IMR-90 (cell line): ENCODE data around the gene CADM1.

Source experiments
- BHLHE40 ChIP-seq: fragments of 150-350 bp; IDR thresholded peaks from 2 replicates; pipeline ENCODE4 v1.6.1; 2016; ENCODE audit warnings: mild to moderate bottlenecking, low read depth, low read length
- CEBPB ChIP-seq: IDR thresholded peaks from 2 replicates; pipeline ENCODE4 v1.6.1; 2012; ENCODE audit warnings: low read depth, low read length, improper control_type of control experiment
- CTCF ChIP-seq: conservative IDR thresholded peaks from 2 replicates; pipeline ENCODE4 v1.5.1; 2012; ENCODE audit warnings: mild to moderate bottlenecking, low read depth, low read length, improper control_type of control experiment
- MAFK ChIP-seq: IDR thresholded peaks from 2 replicates; pipeline ENCODE4 v1.6.1; 2012; ENCODE audit warnings: low read depth, low read length, improper control_type of control experiment
- MXI1 ChIP-seq: IDR thresholded peaks from 2 replicates; pipeline ENCODE4 v1.6.1; 2012; ENCODE audit warnings: low read depth, mild to moderate bottlenecking, low read length, moderate library complexity, borderline replicate concordance
- NFE2L2 ChIP-seq: fragments of 150-350 bp; IDR thresholded peaks from 2 replicates; pipeline ENCODE4 v1.6.1; 2016; ENCODE audit warnings: low read depth, mild to moderate bottlenecking, low read length
- POLR2A ChIP-seq: IDR thresholded peaks from 2 replicates; pipeline ENCODE4 v1.6.1; 2012; ENCODE audit warnings: mild to moderate bottlenecking, low read depth, low read length
- RAD21 ChIP-seq: IDR thresholded peaks from 2 replicates; pipeline ENCODE4 v1.6.1; 2012; ENCODE audit warnings: low read length, improper control_type of control experiment
- RCOR1 ChIP-seq: IDR thresholded peaks from 2 replicates; pipeline ENCODE4 v1.6.1; 2012; ENCODE audit warnings: mild to moderate bottlenecking, low read length, improper control_type of control experiment; ENCODE audit not compliant: insufficient replicate concordance
- SMC3 ChIP-seq: fragments of 150-350 bp; IDR thresholded peaks from 2 replicates; pipeline ENCODE4 v1.6.1; 2016; ENCODE audit warnings: low read depth, mild to moderate bottlenecking, antibody characterized with exemption, low read length, moderate library complexity
- USF2 ChIP-seq: fragments of 150-350 bp; IDR thresholded peaks from 2 replicates; pipeline ENCODE4 v1.6.1; 2017; ENCODE audit warnings: mild to moderate bottlenecking, antibody characterized with exemption, low read length, low read depth

DNA sequence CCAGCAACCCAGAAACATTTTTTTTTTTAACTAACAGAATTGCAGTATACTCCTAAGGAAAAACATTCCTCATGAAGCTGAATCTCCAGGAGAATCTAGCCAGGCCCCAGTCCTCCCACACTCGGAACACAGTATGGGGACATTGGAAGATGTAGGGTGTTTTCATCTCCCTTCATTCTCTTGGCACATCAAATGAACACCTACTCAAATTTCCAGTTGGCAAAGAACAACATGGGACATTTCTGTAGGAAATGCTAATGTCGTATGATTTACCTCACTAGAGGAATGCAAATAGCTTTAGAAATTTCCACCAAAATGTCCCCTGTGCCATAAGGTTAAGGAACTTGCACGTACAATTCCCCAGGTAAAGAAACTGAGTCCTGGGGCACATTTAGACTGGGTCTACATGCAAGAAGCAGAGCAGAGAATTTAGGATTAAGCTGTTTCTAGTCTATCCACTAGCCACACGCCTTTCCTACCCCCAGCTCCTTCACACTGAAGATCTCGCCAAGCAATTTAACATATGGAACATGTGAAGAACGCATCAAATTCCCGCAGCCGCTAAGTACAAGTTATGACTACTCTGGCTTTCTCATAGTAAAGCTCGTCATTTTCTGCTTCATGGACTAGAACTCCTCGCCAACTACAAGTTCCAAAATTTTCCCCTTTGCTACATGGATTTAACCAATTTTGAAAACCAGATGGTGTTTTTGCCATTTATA, 2.9 kb upstream of the CADM1 start:
- TF ChIP-seq RAD21 (no peak), CTCF (no peak), POLR2A (no peak), CEBPB (no peak), SMC3 (no peak), RCOR1 (no peak), NFE2L2 (no peak), MXI1 (no peak), USF2 (no peak), BHLHE40 (no peak), MAFK (no peak)
